ENCODE measurements around the gene ACVR1B.

Gene ACVR1B

DNA sequence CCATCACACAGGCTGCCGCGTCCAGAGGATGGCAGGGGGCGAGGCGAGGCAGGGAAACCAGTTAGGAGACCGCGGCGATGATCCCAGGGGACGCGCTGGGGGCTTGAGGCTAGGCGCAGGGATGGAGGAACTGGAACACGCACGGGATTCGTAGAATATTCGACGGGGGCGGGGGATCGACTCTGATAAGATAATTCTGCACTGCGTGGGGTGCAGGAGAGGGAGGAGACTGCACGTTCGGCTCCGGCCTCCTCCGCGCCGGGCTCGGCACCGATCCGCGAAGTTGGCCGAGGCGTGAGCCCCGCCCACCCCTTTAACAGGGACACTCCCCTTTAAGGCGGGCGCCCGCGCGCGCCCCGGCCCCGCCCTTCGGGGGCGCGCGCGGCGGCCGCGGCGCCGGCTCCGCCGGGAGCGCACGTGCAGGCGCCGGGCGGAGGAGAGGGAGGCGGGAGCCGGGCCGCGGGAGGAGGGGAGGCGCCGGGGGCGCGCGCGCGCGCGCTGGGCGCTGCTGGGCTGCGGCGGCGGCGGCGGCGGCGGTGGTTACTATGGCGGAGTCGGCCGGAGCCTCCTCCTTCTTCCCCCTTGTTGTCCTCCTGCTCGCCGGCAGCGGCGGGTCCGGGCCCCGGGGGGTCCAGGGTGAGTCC lies at the start of gene ACVR1B:
Gene ACVR1B, plus strand, starts transcription at position 501 of the 644 bp plus-strand sequence. Its CDS starts 45 bp downstream, at position 546.
- peak; percentile 80 for DNase-seq

DNA sequence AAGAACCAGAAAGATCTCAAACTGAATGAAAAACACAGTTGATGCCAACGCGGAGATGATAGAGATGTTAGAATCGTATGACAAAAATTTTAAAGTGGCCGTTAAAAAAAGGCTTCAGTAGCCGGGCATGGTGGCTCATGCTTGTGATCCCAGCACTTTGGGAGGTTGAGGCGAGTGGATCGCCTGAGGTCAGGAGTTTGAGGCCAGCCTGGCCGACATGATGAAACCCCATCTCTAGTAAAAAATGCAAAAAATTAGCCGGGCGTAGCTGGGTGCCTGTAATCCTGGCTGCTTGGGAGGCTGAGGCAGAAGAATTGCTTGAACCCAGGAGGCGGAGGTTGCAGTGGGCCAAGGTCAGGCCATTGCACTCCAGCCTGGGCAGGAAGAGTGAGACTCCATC lies 49.6 kb upstream of the ACVR1B start:
- DNase-seq = no peak

DNA sequence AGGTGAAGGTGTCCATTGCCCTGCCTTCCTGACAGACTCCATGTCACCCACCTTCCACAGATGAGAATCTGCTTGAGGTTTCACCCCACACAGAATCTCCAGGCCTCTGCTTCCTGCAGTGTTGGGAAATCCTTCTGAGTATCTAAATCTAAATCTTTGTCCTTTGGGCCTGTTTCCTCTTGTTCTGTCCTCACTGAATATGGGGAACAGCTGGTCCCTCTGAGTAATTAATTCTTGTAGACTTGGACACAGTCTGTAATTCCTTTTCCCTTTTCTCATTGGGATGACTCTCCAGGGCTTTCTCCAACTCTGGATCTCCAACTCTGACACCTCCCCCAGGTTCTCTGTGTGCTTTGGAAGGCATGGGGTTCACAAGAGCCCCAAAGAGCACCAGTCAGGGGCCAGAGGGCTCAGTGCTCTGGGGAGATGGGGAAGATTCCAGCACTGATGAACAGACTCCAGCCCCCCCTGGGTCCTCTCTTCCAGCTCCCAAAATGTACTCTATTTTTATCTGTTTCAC lies 46.5 kb upstream of the ACVR1B start:
- no peak for DNase-seq

DNA sequence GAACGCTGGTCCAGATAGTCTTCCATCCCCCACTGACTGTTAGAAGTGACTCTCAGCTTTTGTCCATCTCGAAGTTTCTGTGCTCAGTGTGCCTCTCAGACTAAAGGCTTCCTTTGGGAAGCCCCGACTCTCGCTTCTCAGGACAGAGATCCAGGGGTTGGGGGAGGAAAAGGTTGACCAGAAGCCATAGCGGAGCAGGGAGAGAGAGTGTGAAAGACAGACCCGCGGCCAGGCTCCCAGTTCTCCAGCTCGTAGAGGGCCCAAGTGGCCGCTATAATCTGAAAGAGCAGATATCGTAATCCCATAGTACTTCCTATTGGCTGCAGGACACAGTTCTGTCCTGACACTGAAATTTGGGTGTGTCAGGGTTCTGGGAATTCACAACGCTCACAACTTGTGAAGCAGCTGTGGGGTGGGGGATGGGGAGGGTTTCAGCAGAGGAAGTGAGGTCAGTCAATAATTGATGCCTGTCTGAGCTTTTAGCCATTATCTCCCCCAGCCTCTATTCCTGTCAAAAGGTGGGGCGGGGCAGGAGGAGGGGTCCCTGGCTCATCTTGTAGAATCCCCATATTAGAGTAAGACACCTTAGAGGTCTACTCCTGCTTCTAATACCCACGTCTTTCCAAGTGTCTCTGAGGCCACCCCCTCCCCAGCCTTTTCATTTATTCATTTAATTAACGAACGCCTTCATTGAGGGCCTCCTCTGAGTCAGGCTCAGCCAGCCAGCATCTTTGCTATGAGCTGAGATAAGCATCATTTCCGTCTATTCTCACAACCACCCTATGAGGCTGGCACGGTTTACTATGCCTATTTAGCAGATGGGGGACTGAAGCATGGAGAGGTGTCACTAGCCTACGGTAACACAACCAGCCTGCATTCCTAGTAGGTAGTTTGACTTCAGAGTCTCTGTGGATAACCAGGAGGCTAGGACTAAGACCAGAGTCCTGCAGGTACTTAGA lies 45.7 kb upstream of the ACVR1B start:
- no peak for DNase-seq

DNA sequence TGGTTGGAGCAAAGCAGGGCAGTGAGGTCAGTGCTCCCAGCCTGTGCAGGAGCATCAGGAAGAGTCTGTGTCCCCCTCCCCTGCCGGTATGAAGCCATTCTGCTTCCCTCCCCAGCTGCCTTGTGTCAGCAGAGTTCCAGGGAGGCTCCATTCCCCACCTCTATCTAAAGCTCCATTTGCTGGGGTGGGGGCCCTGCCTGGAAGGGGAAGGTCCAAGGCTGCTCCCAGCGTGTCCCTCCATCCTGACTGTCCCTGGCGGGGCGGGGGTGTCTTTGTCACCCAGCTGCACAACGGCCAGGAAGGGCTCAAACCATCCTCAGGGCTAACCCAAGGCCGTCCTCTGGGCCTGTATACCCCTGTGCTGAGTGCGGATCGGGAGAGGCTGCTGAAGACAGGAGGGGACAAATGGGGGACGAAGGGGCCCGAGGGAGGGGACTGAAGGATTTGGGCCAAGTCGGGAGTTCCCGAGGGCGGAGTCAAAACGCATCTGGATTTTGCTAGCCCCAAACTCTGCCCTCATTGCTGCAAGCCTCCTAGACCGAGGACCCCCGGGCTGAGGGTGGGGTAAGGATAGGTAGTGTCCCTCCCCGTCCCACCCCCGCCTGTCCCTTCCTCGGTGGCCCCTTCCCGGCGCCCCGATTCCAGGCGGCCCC lies 44.9 kb upstream of the ACVR1B start:
- no peak for DNase-seq

DNA sequence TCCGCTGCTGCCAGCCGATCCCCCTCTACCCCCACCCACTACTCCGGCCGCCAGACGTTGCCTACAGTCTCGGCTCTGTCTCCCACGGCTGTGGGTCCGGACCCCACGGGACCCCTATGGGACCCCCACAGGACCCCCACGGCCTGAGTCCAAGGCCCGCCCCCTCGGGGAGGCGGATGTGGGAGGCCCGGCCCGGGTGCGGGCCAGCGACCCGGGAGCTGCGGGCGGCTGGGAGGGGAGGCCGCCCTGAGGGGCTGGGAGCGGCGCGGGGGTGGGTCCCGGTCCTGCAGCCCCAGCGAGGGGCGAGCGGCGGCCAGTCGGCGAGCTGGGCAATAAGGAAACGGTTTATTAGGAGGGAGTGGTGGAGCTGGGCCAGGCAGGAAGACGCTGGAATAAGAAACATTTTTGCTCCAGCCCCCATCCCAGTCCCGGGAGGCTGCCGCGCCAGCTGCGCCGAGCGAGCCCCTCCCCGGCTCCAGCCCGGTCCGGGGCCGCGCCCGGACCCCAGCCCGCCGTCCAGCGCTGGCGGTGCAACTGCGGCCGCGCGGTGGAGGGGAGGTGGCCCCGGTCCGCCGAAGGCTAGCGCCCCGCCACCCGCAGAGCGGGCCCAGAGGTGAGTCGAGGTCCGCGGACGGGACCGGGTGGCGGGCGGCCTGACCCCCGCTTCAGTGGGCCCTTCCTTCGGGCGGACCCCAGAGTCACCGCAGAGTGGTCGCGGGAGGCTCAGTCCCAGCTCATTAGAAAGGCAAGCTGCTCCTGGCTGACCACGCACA lies 44.2 kb upstream of the ACVR1B start, which contains the start of gene ACVRL1:
Gene ACVRL1, plus strand, starts transcription at position 422 of the 773 bp plus-strand sequence. CDS start 4,971 bp downstream, outside the sequence.
- no peak for DNase-seq

DNA sequence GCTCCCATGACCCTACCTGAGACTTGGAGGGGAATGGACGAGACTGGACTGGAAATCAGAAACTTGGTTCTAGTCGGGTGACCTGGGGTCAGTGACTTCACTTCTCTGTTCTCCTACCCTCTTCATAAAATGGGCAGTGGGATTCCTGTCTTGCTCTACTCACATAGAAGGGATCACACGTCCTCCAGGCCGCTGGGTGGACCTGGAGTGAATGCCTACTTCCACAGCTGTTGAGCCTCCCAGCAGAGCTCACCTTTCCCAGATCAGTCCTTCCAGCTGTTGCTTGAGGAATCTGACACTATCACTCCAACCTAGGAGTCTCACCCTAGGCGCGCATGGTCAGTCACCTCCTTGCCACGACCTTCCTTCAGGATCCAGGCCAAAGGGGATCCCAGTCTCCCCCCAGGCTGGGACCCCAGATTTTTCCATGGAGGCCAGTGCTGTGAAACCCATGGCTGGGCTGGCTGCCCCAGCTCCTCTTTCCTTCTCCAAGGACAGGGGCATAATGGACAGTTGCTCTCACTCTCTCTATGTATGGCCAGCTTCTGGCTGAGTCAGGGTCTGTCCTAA lies 43.6 kb upstream of the ACVR1B start:
- DNase-seq = no peak

DNA sequence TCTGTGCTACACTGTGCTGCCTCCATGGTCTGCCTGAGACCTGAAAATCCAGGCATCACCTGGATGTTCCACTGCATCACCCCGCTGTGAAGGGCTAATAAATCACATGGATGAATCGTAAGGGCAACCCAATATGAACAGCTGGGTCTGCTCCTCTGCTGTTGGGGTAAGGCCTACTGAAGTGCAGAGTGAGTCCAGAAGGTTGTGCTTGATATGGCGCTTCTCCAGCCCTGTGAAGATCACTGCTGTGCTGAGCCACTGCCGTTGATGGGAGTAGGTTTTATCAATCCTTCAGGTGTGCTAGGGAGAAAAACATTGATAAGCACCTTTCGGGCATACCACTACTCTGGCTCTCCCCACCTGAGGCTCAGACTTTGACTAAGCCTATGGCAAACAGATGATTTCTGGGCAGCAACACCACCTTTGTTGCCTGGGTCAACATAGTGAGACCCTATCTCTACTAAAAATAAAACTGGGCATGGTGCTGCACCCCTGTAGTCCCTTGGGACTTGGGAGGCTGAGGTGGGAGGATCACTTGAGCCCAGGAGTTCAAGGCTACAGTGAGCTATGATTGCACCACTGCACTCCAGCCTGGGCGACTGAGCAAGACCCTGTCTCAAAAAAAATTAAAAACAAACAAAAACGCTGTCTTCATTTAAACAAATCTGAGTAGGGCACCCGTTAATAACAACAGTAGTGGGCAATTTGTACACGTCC lies 42.5 kb upstream of the ACVR1B start:
- DNase-seq = no peak

DNA sequence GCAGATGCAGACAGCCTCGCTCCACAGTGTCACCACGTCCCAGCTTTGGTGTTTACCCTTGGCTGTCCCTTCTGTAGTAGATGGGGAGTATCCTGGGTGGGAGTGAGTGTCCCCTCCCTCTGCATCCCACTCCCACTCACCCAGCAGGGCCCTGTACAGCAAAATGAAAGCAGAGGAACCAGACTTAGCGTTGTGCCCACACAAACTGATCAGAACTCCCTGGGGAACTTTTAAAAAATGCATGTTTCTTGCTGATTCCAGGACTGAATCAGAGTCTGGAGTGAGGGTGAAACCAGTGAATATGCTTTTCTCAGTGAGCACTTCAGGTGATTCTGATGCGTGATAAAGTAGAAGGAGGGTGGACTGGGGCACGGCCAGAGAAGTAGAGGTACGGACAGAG lies 41.3 kb upstream of the ACVR1B start:
- no peak for DNase-seq

DNA sequence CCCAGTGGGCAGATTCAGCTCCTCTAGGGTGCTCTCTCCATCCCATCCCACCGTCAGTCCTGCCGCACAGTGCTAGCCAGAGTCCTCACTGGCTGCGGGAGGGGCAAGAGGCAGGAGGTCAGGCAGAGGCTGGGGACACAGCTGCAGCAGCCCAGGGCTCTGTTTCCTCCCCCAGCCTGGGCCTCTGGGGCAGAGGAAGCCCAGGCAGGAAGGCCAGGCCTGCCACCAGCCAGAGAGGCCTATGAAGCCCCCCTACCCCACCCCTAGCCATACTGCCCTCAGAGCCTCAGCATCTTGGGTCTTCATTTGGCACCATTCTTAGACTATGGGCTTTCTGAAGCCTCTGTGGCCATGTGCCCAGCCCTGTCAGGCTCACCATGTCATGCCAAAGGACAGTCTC lies 40.8 kb upstream of the ACVR1B start:
- DNase-seq = no peak

DNA sequence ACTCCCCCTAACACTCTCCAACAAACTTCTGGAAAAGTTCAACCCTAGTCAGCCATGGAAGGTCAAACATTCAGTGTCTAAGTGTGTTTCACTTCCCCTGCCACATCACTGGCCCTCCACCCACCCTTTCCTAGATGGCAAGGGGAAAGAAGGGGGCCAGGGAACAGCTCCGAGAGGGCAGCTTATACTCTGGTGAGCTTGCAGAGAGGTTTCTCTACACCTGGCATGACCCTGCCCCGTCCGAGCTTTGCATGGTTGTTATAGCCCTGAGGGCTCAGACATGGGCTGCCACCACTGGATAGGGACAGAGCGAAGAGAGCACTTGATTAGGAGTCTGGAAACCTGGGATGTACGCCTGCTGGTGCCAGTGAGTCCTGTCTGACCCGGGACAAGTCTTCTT lies 40.2 kb upstream of the ACVR1B start:
- DNase-seq = no peak

DNA sequence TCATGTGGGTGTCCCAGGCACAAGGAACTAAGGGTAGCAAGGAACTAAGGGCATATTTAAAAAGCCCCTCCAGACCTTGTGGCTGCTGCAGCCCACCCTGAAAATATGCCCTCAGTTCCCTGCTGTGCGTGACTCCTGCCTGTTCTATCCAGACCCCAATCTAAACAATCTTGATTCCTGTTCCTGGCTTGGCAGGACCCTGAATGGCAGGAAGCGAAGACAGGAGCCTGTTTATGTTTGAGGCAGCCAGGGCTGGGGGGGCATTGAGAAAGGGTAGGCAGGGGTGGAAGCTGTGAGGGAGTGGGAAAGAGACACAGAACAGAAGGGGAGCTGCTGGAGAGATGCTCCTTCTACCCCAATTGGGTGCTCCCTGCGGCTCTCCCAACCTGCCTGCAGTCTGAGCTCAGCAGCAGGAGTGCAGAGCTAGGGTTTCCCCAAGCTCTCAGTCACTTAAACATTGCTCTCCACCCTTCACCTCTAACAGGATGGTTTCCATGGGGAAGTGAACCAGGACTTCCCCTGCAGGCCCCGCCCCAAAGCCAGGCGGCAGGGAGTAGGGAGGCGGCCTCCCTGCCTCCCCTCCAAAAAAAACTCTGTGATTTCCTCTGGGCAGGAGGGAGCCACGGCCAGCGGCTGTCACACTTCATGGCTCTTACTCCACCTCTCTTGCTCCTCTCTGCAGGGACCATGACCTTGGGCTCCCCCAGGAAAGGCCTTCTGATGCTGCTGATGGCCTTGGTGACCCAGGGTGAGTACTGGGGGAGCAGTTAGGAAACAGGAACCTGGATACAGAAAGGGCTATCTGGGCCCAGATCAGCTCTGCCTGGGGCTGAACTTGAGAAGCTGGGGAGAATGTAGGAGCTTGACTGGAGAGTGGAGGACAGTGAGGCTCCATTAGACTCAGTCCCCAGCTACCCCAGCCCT lies 39.4 kb upstream of the ACVR1B start:
- no peak for DNase-seq

DNA sequence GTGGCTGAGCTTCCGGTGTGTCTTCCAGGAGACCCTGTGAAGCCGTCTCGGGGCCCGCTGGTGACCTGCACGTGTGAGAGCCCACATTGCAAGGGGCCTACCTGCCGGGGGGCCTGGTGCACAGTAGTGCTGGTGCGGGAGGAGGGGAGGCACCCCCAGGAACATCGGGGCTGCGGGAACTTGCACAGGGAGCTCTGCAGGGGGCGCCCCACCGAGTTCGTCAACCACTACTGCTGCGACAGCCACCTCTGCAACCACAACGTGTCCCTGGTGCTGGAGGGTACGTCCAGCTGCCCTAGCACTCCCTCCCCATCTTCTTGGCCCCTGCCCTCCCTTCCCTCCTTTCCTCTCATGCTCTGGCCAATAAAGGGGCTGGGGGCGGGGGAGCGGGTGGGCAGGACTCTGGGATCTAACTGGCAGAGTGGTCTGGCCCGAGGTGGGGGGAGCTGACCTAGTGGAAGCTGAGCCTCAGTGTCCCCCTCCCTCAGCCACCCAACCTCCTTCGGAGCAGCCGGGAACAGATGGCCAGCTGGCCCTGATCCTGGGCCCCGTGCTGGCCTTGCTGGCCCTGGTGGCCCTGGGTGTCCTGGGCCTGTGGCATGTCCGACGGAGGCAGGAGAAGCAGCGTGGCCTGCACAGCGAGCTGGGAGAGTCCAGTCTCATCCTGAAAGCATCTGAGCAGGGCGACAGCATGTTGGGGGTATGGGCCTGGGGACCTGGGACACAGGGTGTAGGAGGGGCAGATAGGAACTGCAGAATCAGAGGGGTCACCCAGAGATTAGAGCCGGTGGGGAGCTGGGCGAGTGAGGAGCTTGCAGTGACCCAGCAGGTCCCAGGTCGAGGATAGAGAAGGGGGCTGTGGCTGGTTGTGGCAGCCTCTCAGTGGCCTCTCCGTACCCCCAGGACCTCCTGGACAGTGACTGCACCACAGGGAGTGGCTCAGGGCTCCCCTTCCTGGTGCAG lies 38.1 kb upstream of the ACVR1B start:
- no peak for DNase-seq

DNA sequence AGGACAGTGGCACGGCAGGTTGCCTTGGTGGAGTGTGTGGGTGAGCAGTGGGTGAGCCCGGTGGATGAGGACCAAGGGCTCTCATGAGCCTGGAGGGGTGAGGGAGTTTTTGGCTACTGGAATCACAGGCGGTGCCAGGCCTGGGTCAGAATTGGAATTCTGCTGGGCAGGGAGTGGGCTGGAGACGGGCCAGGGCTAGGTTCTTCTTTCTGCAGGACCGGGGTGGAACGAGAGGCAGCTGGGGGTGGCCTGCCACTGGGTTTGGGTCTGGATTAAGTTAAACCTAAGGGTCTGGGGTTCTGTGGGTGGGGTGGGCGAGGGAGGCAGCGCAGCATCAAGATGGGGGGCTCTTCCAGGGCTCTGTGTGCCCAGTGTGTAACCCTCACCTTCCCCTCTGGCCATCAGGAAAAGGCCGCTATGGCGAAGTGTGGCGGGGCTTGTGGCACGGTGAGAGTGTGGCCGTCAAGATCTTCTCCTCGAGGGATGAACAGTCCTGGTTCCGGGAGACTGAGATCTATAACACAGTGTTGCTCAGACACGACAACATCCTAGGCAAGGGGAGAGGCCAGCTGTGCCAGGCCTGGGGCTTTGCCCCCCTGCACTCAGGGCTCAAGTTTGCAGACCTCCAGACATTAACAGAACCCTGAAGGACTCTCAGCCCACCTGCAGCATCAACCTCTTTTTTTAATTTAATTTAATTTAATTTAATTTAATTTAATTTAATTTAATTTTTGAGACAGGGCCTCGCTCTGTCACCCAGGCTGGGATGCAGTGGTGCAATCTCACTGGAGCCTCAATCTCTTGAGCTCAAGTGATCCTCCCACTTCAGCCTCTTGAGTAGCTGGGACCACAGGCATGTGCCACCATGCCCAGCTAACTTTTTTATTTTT lies 37.2 kb upstream of the ACVR1B start:
- no peak for DNase-seq

DNA sequence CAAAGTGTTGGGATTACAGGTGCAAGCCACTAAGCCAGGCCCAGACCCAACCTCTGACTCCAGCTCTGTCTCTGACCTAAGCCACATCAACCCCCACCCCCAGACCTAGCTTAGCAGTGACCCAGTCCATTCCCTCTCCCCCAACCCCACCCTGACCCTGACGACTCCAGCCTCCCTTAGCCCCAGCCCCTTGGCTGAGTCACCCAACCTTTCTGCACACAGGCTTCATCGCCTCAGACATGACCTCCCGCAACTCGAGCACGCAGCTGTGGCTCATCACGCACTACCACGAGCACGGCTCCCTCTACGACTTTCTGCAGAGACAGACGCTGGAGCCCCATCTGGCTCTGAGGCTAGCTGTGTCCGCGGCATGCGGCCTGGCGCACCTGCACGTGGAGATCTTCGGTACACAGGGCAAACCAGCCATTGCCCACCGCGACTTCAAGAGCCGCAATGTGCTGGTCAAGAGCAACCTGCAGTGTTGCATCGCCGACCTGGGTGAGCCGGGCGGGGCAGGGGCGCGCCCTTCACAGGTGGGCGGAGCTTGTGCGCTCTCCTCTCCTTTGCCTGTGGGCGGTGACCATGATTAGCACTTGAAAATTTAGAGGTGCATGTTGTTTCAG lies 36.4 kb upstream of the ACVR1B start:
- DNase-seq = no peak

DNA sequence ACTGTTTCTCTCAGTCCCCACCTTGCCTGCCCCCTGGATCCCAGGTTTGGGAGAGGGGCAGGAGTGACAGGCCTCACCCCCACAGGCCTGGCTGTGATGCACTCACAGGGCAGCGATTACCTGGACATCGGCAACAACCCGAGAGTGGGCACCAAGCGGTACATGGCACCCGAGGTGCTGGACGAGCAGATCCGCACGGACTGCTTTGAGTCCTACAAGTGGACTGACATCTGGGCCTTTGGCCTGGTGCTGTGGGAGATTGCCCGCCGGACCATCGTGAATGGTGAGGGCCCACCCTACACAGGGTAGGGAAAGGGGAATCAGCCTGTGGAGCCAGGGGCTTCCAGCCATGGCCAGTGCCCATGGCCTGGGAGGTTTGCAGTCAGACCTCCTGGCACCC lies 35.5 kb upstream of the ACVR1B start:
- no peak for DNase-seq

DNA sequence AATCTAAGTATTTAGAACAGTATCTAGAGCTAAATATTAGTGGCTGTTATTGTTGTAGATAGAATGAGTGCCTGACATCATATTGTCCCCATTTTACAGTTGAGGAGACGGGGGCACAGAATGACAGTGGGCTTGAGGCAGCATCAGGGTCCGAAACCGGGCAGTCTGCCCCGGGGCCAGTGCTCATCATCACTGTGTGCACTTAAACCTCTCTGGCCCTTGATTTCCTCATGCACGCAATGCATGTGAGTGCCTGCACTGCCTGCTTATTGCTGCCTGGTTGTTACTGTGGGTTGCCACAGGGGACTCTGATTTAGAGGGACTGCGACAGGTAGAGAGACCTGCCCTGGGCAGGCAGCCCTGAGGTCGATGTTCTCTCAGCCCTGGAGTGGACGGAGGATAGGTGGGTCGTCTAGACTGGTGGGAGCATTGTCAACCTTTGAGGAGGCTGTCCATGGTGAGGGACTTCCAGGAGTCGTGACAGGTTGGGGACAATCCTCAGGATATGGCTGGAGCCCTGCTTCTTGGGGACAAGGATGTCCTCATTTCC lies 34.4 kb upstream of the ACVR1B start:
- no peak for DNase-seq

Data from NCI-H1105 (cell line).